ENCODE results near the gene COL4A6.

The COL4A6 gene

GRCh38 chrX:108217876-108218275, 220.3 kb downstream of the COL4A6 start:
- H4K20me1 ChIP-seq (ENCODE audit: insufficient read depth, low read length): no peaks in the 10 kb centered on the region
- H3K27ac ChIP-seq (ENCODE audit: low read depth, low read length, poor library complexity, severe bottlenecking): no peak overlapping the region
- H3K4me1 ChIP-seq (ENCODE audit: insufficient read depth, low read length, severe bottlenecking): no peaks in the 10 kb centered on the region
- no peaks in the 10 kb centered on the region for H3K27me3 ChIP-seq (ENCODE audit: insufficient read depth, low read length)
- no peaks in the 10 kb centered on the region for H3K9me2 ChIP-seq (ENCODE audit: low read depth, low read length)
- H3K4me3 ChIP-seq (ENCODE audit: low read depth, low read length, poor library complexity, severe bottlenecking): no peak overlapping the region
- H3K79me2 ChIP-seq (ENCODE audit: insufficient read depth, low read length): no peaks in the 10 kb centered on the region
- H3F3A ChIP-seq (ENCODE audit: insufficient read depth, low read length): no peaks in the 10 kb centered on the region
- no peak overlapping the region for H3K9ac ChIP-seq (ENCODE audit: low read length)
- no peaks in the 10 kb centered on the region for H3K9me3 ChIP-seq (ENCODE audit: low read length)
- H3K4me2 ChIP-seq (ENCODE audit: low read length): no peak overlapping the region
- H2AFZ ChIP-seq (ENCODE audit: low read length): no peak overlapping the region
- no peaks in the 10 kb centered on the region for H3K36me3 ChIP-seq (ENCODE audit: insufficient read depth, low read length)
- TF ChIP-seq CTCF (IDR thresholded peaks at IDR 0.05; ENCODE audit: low read length) (no peak), EZH2 (IDR thresholded peaks at IDR 0.05; ENCODE audit: borderline replicate concordance, low read length) (no peak)

- no peaks in the 10 kb centered on the region for H3K27me3 ChIP-seq (ENCODE audit: insufficient read depth, low read length)
- no peak overlapping the region for H3K9ac ChIP-seq (ENCODE audit: low read length)
- H3K9me3 ChIP-seq (ENCODE audit: low read length): no peaks in the 10 kb centered on the region
- H2AFZ ChIP-seq (ENCODE audit: low read length): no peak overlapping the region
- H3K4me2 ChIP-seq (ENCODE audit: low read length): no peak overlapping the region
- H3K4me1 ChIP-seq (ENCODE audit: insufficient read depth, low read length, severe bottlenecking): no peaks in the 10 kb centered on the region
- H3K27ac ChIP-seq (ENCODE audit: low read depth, low read length, poor library complexity, severe bottlenecking): no peak overlapping the region
- no peaks in the 10 kb centered on the region for H3K79me2 ChIP-seq (ENCODE audit: insufficient read depth, low read length)
- no peaks in the 10 kb centered on the region for H3K36me3 ChIP-seq (ENCODE audit: insufficient read depth, low read length)
- H4K20me1 ChIP-seq (ENCODE audit: insufficient read depth, low read length): no peaks in the 10 kb centered on the region
- TF ChIP-seq EZH2 (IDR thresholded peaks at IDR 0.05; ENCODE audit: borderline replicate concordance, low read length): no peak
- TF ChIP-seq CTCF (IDR thresholded peaks at IDR 0.05; ENCODE audit: low read length): no peak
- H3K4me3 ChIP-seq (ENCODE audit: low read depth, low read length, poor library complexity, severe bottlenecking): no peak overlapping the region
- H3F3A ChIP-seq (ENCODE audit: insufficient read depth, low read length): no peaks in the 10 kb centered on the region
- no peaks in the 10 kb centered on the region for H3K9me2 ChIP-seq (ENCODE audit: low read depth, low read length)
Measured at GRCh38 chrX:108216919-108217571, 221.2 kb downstream of the COL4A6 start.

- H3K9ac ChIP-seq (ENCODE audit: low read length): no peak overlapping the region
- H3K4me2 ChIP-seq (ENCODE audit: low read length): no peak overlapping the region
- H3K4me1 ChIP-seq (ENCODE audit: insufficient read depth, low read length, severe bottlenecking): no peaks in the 10 kb centered on the region
- no peak overlapping the region for H2AFZ ChIP-seq (ENCODE audit: low read length)
- no peaks in the 10 kb centered on the region for H4K20me1 ChIP-seq (ENCODE audit: insufficient read depth, low read length)
- no peak overlapping the region for H3K4me3 ChIP-seq (ENCODE audit: low read depth, low read length, poor library complexity, severe bottlenecking)
- no peaks in the 10 kb centered on the region for H3F3A ChIP-seq (ENCODE audit: insufficient read depth, low read length)
- H3K27me3 ChIP-seq (ENCODE audit: insufficient read depth, low read length): no peaks in the 10 kb centered on the region
- no peaks in the 10 kb centered on the region for H3K9me3 ChIP-seq (ENCODE audit: low read length)
- no peak overlapping the region for H3K27ac ChIP-seq (ENCODE audit: low read depth, low read length, poor library complexity, severe bottlenecking)
- H3K9me2 ChIP-seq (ENCODE audit: low read depth, low read length): no peaks in the 10 kb centered on the region
- H3K79me2 ChIP-seq (ENCODE audit: insufficient read depth, low read length): no peaks in the 10 kb centered on the region
- no peaks in the 10 kb centered on the region for H3K36me3 ChIP-seq (ENCODE audit: insufficient read depth, low read length)
- TF ChIP-seq EZH2 (IDR thresholded peaks at IDR 0.05; ENCODE audit: borderline replicate concordance, low read length): no peak
- no peak for TF ChIP-seq CTCF (IDR thresholded peaks at IDR 0.05; ENCODE audit: low read length)
Measured at GRCh38 chrX:108216405-108216804, 221.8 kb downstream of the COL4A6 start.

Data from OCI-LY1 (cell line).